Naive B cell (primary cell): ENCODE data around the gene CRISPLD2. TPM values are rescaled to one million over a fixed set of nuclear protein-coding genes. Genes with fewer than 3 reads are reported as not detected.

Experiments
- ATAC-seq, 2 donors: fragments of 150-1000 bp; cut with Tn5 transposase; 2 replicates each; pipeline ENCODE4 v1.10.0; 2021; ENCODE audit warnings: low read depth in 2 of 2, mild to moderate bottlenecking in 2 of 2, moderate library complexity in 2 of 2
- DNase-seq: peaks from one replicate; pipeline ENCODE4 v3.0.0; 2022
- H3K27ac Mint-ChIP-seq, 6 donors: one replicate each; pipeline ENCODE4 v1.8.0; 2020 to 2022; ENCODE audit warnings: mild to moderate bottlenecking in 6 of 6, mixed read lengths in 6 of 6, moderate library complexity in 5 of 6, inconsistent platforms in 2 of 6
- H3K27me3 Mint-ChIP-seq, 3 donors: one replicate each; pipeline ENCODE4 v1.8.0; 2021 to 2022; ENCODE audit warnings: mixed read lengths in 3 of 3, mild to moderate bottlenecking in 1 of 3
- H3K36me3 Mint-ChIP-seq, 2 donors: one replicate each; pipeline ENCODE4 v1.8.0; 2020 to 2022; ENCODE audit warnings: mixed read lengths in 2 of 2, inconsistent platforms in 1 of 2, mild to moderate bottlenecking in 1 of 2
- H3K4me1 Mint-ChIP-seq, 3 donors: one replicate each; pipeline ENCODE4 v1.8.0; 2020 to 2022; ENCODE audit warnings: mixed read lengths in 3 of 3, inconsistent platforms in 1 of 3, mild to moderate bottlenecking in 1 of 3, moderate library complexity in 1 of 3
- H3K4me3 Mint-ChIP-seq, 8 donors: one replicate each; pipeline ENCODE4 v1.8.0; 2020 to 2022; ENCODE audit warnings: mild to moderate bottlenecking in 8 of 8, mixed read lengths in 8 of 8, moderate library complexity in 8 of 8, inconsistent platforms in 2 of 8
- H3K9me3 Mint-ChIP-seq, 7 donors: one replicate each; pipeline ENCODE4 v1.8.0; 2020 to 2022; ENCODE audit warnings: mixed read lengths in 7 of 7, mild to moderate bottlenecking in 5 of 7, inconsistent platforms in 2 of 7, moderate library complexity in 1 of 7
- polyA plus RNA-seq, 6 donors: library from polyadenylated mRNA; unstranded; fragments of 300-500 nt; fragmentation: Illumina TruSeq; gene quantifications; one replicate each; pipeline ENCODE4 v1.2.3, GENCODE V29; 2021; ENCODE audit warnings: low read depth in 6 of 6

Gene CRISPLD2
- polyA plus RNA-seq, 6 donors from 2014 or later, result 0.08 to 0.87 (median 0.32) TPM; not detected in 3

DNA sequence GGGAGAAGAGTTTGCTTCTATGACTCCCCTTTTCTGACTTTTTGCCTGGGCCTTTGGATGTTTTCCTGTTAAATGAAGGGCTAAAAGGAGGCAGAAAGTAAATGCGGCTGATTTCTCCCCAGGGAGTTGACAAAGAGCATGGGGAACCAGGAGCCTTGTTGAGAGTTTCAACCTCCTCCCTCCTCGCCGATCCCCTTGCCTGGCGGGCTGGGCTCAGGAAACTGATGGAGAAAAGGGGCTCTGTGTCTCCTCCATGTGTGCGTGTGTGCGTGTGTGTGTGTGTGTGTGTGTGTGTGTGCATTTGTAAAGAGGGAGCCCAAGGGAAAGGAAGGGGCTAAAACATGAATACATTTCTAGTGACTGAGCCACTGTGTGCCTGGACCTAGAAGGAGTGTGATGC, 97.1 kb downstream of the CRISPLD2 start:
- no peak overlapping the region for H3K4me3 Mint-ChIP-seq
- peaks cover 0 to 7% of the 10 kb centered on the region in 2 donors for H3K36me3 Mint-ChIP-seq
- no peak for ATAC-seq
- H3K27me3 Mint-ChIP-seq, result peaks cover 14 to 49% (median 40%) of the 10 kb centered on the region in 3 donors
- no peak for DNase-seq
- H3K9me3 Mint-ChIP-seq, result no peaks in the 10 kb centered on the region
- peaks cover 0 to 6% (median 4%) of the 10 kb centered on the region in 3 donors for H3K4me1 Mint-ChIP-seq
- H3K27ac Mint-ChIP-seq, result no peak overlapping the region

DNA sequence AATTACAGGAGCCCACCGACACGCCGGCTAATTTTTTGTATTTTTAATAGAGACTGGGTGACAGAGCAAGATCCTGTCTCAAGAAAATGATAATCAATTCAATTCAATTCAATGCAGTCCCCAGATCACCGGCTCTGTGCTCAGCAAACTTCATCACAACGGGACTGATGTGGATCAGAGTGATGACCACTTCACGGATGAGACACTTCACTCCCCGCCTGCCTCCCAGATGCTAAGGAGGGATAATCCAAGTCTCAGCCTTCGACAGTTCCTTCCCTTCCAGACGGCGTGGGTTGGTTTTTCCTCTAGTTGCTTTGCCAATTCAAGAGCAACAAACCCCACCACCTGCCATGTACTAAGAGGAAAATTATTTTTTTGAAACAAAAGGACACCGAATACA, 97.7 kb downstream of the CRISPLD2 start:
- no peak overlapping the region for H3K27ac Mint-ChIP-seq
- H3K4me1 Mint-ChIP-seq, result peaks cover 0 to 6% (median 4%) of the 10 kb centered on the region in 3 donors
- ATAC-seq (no peak), DNase-seq (no peak)
- peaks cover 0 to 7% of the 10 kb centered on the region in 2 donors for H3K36me3 Mint-ChIP-seq
- H3K4me3 Mint-ChIP-seq, result no peak overlapping the region
- peaks cover 14 to 42% (median 40%) of the 10 kb centered on the region in 3 donors for H3K27me3 Mint-ChIP-seq
- H3K9me3 Mint-ChIP-seq, result no peaks in the 10 kb centered on the region

DNA sequence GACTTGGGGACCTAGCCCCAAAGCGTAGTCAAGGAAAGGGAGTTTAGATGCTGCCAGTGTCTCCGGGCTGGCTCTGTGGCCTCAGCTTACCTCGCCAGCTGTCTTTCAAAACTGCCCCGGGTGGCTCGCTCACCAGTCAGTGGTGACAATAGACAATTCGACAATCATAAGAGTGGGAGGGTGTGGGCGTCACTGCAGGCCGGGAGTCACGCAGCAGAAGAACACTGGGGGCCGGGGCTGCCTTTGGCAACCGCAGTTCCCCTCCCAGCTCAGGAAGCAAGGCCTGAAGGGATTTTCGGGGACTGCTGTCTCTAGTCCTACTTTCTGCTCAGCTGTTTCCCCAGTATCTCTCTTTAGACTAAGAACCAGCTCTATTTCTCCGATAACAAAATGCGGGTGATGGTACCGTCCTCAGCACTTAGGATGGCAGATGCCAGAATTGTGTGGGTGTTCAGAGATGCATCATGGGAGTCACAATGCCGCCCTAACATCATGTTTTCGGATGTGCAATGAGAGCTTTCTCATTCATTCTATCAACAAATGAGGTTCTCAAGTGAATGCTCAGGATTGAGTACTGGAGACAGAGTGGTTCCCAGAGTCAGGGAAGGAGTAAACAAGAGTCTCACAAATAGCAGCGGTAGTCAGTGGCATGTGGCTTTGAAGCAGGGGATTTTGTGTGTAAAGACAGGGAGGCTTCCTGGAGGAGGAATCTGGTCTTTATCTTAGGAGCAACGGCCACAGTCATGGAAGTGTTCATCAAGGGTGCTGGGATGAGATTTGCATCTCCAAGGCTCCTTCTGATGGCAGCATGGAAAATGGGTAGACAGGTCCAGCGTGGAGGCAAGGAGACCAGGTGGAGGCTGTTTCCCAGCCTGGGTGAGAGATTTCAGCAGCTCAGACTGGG, 98.5 kb downstream of the CRISPLD2 start:
- Mint-ChIP-seq H3K4me3 (no peak overlapping the region), H3K27me3 (peaks cover 14 to 42% (median 40%) of the 10 kb centered on the region in 3 donors), H3K4me1 (peaks cover 0 to 6% (median 4%) of the 10 kb centered on the region in 3 donors), H3K27ac (no peak overlapping the region), H3K36me3 (peaks cover 0 to 7% of the 10 kb centered on the region in 2 donors), H3K9me3 (no peaks in the 10 kb centered on the region)
- DNase-seq, result no peak
- no peak for ATAC-seq

DNA sequence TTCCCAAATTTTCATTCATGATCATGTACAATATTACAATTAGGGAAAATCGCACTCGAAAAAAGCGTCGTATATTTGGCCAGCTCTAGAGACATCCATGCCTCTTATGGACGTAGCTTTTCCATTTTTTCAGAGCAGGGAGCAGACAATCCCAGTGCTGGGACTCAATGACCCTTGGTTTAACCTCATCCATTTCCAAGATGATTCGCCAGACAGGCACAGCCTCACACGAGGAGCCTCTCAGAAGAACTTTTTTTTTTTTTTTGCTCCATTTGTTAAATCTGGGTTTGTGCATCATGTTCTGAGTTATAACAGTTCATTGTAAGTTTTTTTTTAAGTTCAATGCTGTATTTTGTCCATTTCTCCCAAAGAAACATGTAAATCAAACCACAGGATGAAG, 99.5 kb downstream of the CRISPLD2 start:
- peaks cover 0 to 6% (median 4%) of the 10 kb centered on the region in 3 donors for H3K4me1 Mint-ChIP-seq
- ATAC-seq, result no peak
- peaks cover 14 to 43% (median 38%) of the 10 kb centered on the region in 3 donors for H3K27me3 Mint-ChIP-seq
- H3K27ac Mint-ChIP-seq, result no peak overlapping the region
- no peaks in the 10 kb centered on the region for H3K9me3 Mint-ChIP-seq
- DNase-seq, result no peak
- peaks cover 0 to 7% of the 10 kb centered on the region in 2 donors for H3K36me3 Mint-ChIP-seq
- no peak overlapping the region for H3K4me3 Mint-ChIP-seq

DNA sequence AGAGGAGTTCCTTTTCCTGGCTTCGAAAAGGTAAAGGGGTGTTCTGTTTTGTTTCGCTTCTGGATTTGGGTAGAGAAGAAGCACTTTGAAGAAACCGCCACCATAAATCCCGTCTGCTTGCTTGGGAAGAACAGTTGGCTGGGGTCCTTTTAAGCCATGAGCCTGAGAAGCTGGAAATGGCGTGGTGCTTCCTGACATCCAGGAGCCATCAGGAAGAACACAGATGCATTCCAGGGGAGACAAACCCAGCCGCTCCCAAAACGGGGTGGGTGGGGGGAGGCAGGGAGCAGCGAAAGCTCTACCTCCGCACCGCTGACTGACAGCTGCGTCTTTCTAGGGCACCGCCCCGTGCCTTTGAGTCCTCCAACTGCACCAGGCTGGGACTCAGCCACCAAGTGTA, 99.9 kb downstream of the CRISPLD2 start:
- Mint-ChIP-seq H3K4me3 (no peak overlapping the region), H3K4me1 (peaks cover 0 to 6% (median 4%) of the 10 kb centered on the region in 3 donors), H3K36me3 (peaks cover 0 to 7% of the 10 kb centered on the region in 2 donors), H3K27me3 (peaks cover 14 to 48% (median 34%) of the 10 kb centered on the region in 3 donors), H3K27ac (no peak overlapping the region), H3K9me3 (no peaks in the 10 kb centered on the region)
- no peak for ATAC-seq
- DNase-seq, result no peak

DNA sequence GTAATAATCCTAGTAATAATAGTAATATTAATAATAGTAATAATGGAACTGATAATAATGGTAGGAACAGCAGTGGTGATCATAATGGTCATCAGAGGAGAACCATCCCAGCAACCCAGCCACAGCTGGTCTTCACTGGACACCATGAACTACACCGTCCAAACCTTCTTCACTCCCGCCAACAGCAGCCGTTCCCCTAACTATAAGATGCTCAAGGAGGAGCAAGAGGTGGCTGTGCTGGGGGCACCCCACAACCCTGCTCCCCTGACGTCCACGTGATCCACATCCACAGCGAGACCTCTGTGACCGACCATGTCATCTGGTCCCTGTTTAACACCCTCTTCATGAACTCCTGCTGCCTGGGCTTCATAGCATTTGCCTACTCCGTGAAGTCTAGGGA, 100.5 kb downstream of the CRISPLD2 start:
- DNase-seq, result no peak
- Mint-ChIP-seq H3K9me3 (no peaks in the 10 kb centered on the region), H3K36me3 (peaks cover 0 to 7% of the 10 kb centered on the region in 2 donors), H3K27me3 (peaks cover 14 to 48% (median 33%) of the 10 kb centered on the region in 3 donors), H3K4me3 (no peak overlapping the region), H3K4me1 (peaks cover 3 to 6% (median 4%) of the 10 kb centered on the region in 3 donors), H3K27ac (no peak overlapping the region)
- ATAC-seq, result no peak

DNA sequence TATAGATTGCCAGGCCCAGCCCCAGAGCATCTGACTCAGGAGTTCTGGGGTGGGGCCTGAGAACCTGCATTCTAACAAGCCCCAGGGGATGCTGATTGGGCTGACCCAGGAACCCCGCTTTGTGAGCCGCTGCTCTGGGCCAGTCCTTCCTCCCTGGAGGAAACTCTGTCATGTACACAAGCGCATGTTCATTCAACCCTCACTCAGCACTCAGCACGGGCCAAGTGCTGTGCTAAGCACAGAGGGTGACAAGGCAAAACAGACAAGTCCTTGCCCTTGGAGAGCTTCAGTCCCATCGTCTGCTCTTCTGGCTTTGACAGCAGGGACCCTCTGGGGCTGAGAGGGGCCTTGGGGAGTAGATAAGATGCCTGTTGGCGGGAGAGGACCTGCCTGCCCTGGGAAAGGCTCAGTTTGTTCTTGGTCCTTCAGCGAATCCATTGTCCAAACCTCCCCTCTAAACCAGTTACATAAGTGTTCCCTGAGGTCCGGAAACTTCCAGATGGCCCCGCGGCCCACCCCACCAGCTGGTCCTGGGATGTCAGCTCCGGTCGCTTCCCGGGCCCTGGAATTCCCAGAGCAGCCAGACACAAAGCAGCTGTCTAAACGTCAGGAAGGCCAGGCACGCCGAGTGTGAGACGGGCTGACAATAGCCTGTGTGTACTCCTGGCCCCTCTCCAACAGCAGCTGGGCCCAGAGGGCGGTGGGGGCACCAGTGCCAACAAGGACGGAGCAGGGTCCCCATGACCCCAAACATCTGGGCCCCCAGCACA, 102.8 kb downstream of the CRISPLD2 start:
- ATAC-seq (no peak), DNase-seq (no peak)
- Mint-ChIP-seq H3K27ac (peak overlapping the region in 1 of 6 donors; percentile 20), H3K4me3 (no peak overlapping the region), H3K9me3 (no peaks in the 10 kb centered on the region), H3K4me1 (peaks cover 0 to 6% (median 3%) of the 10 kb centered on the region in 3 donors), H3K36me3 (peaks cover 0 to 7% of the 10 kb centered on the region in 2 donors), H3K27me3 (peaks cover 6 to 32% (median 15%) of the 10 kb centered on the region in 3 donors)

DNA sequence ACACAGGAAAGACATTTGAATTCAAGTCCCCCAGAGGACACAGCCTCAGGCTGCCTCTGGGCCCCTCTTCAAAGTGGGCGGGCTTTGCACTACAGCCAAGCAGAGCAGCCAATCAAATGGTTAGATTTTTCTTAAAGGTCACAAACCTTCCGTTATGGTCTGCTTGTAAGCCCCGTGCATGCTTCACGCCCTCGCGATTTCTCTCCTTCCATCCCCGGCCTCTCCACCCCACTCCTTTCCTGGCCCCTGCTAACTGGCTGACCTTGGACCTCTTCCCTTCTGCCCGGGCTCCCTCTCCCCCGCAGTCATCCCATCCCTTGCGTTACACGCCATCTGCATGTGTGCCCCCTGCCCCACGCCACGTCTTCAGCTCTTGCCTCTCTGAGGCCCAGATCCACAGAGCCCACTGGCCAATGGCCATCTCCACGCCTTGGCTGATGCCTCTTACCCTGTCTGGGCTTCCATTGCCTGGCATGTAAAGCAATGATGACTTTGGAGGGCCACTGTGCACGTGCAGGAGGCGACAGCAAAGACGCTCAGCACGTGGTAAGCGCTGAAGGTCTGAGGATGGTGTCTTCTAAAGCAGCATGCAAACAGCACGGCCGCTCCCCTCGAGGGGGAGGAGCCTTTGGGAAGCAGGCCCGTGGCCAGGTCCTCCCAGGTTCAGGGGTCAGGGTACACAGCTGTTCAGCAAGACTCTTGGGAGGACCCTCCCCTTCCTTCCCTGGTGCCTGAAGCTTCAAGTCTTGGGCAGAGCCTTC, 104.7 kb downstream of the CRISPLD2 start:
- peaks cover 5 to 21% (median 6%) of the 10 kb centered on the region in 3 donors for H3K27me3 Mint-ChIP-seq
- no peaks in the 10 kb centered on the region for H3K36me3 Mint-ChIP-seq
- no peak overlapping the region for H3K4me3 Mint-ChIP-seq
- DNase-seq, result no peak
- H3K27ac Mint-ChIP-seq, result no peak overlapping the region
- ATAC-seq, result no peak
- H3K9me3 Mint-ChIP-seq, result no peaks in the 10 kb centered on the region
- H3K4me1 Mint-ChIP-seq, result peaks cover 0 to 5% (median 3%) of the 10 kb centered on the region in 3 donors

DNA sequence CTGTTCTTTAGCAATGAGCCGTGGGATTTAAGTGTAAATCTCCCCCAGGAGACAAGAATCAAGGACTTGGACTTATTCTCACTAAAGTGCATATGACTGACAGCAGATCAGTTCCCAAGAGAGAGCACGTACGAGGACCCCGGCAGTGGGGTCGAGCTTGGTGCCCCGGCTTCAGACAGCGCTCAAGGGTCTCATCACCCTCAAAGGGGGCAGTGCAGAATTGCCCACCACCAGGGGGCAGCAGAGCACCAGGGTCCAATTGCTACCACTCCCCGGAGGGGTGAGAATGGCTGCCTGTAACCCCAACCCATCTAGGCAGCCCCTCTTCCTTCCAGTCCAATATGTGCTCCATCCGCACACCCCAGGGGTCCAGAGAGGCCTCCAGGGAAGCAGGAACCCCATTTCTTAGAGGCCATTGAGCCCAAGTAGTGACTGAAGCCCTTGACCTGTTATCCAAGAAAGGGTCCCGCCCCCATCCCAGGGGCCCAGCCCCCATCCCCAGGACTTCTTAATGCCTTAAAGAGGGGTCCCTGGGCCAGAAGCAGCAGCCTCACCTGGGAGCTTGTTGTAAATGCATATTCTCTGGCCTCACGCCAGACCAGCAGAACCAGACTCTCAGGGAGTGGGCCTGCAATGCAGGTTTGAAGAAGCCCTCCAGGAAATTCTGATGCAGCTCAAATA, 105.4 kb downstream of the CRISPLD2 start:
- Mint-ChIP-seq H3K27ac (peak overlapping the region in 1 of 6 donors; percentile 9), H3K27me3 (peaks cover 5 to 17% (median 6%) of the 10 kb centered on the region in 3 donors), H3K4me1 (peaks cover 0 to 6% (median 5%) of the 10 kb centered on the region in 3 donors), H3K9me3 (no peaks in the 10 kb centered on the region), H3K36me3 (no peaks in the 10 kb centered on the region), H3K4me3 (no peak overlapping the region)
- DNase-seq (peak; percentile 49), ATAC-seq (peak in 1 of 2 donors; percentile 47)

DNA sequence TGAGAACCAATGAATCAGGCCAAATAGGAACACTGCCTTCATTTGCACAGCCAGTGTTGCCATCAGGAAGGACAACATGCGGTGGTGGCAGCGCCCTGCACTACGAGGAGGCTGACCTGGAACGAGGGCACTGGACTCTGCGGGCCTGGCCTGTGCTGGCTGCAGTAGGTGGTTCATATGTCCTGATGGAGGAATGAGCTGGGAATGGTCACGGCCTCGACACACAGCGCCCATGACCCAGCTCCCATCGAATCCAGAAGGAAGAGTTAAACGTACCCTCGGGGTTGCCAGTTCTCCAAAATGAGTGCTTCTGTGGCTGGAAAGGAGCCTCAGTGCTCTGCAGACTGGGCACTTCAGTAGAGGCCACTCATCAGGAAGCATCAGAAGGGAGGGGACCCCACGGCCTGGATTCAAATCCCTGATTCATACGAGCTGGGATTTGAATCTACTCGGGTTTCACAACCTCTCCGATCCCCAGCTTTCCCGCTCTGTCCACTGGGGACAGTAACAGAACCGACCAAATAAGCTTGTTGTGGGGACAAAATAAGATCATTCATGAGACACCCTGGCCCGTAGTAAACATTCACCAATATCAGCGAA, 106.1 kb downstream of the CRISPLD2 start:
- Mint-ChIP-seq H3K27me3 (peaks cover under 1 to 11% (median 1%) of the 10 kb centered on the region in 3 donors), H3K4me1 (peaks cover 0 to 11% (median 5%) of the 10 kb centered on the region in 3 donors)

DNA sequence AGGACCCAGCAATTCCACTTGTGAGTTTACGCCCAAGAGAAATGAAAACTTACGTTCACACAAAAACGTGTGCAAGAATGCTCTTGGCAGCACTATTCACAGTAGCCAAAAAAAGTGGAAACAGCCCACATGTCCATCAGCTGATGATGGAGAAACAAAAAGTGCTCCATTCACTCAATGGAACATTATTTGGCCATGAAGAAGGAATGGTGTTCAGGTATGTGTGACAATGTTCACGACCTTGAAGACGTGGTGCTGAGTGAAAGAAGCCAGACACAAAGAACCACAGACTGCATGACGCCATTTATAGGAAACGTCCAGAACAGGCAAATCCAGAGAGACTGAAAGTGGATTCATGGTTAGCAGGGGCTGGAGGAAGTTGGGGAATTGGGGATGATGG, 106.7 kb downstream of the CRISPLD2 start:
- DNase-seq (no peak), ATAC-seq (no peak)
- Mint-ChIP-seq H3K27ac (no peak overlapping the region), H3K9me3 (peaks cover 0 to 5% (median 0%) of the 10 kb centered on the region in 7 donors), H3K36me3 (no peaks in the 10 kb centered on the region), H3K4me1 (peaks cover 0 to 13% (median 5%) of the 10 kb centered on the region in 3 donors), H3K4me3 (no peak overlapping the region), H3K27me3 (peaks cover 0 to 8% (median 0%) of the 10 kb centered on the region in 3 donors)

More for the DNA sequence above, 106.1 kb downstream of the CRISPLD2 start:
- no peak for DNase-seq
- no peak overlapping the region for H3K4me3 Mint-ChIP-seq
- no peak for ATAC-seq
- no peaks in the 10 kb centered on the region for H3K36me3 Mint-ChIP-seq
- H3K9me3 Mint-ChIP-seq, result no peaks in the 10 kb centered on the region
- H3K27ac Mint-ChIP-seq, result no peak overlapping the region
